Right lung (tissue), 10 donors: ENCODE results near the gene PRPF38A. TPM values are rescaled to one million over a fixed set of nuclear protein-coding genes. Genes with fewer than 3 reads are reported as not detected.
"Not testable (repeated sequence)": the region's sequence is repeated elsewhere in the genome, so short reads cannot be mapped to it uniquely, and the experiment has no call there.

Source experiments
- DNase-seq, 2 donors: peaks; one replicate each; pipeline ENCODE4 v3.0.0-alpha.2; 2013
- long read RNA-seq, 8 donors: transcript quantifications; one replicate each; lab custom pipeline, GENCODE V29; 2026
- polyA plus RNA-seq, 5 donors: library from polyadenylated mRNA; unstranded; fragments of 120-200 nt; gene quantifications; one replicate each; pipeline versions ENCODE4 v1.2.1 to v1.2.3, GENCODE V29; 2013; ENCODE audit warnings: inconsistent platforms in 1 of 5, low replicate concordance in 1 of 5; ENCODE audit not compliant: insufficient read length in 5 of 5, insufficient read depth in 1 of 5

Gene PRPF38A
- 10 to 100 TPM; 65.9 to 86.6 (median 81.2) TPM for polyA plus RNA-seq
- long read RNA-seq, donor 1, full-length matches to known transcripts: 16 of 16 reads
- long read RNA-seq, donor 1, partial matches to known transcripts: 0 of 16 reads
- long read RNA-seq, donor 1, other reads (novel, unspliced or antisense): 0 of 16 reads
- long read RNA-seq, donor 2, full-length matches to known transcripts: 21 of 80 reads
- long read RNA-seq, donor 2, partial matches to known transcripts: 53 of 80 reads
- long read RNA-seq, donor 2, other reads (novel, unspliced or antisense): 6 of 80 reads
- long read RNA-seq, donor 3, full-length matches to known transcripts: 15 of 35 reads
- long read RNA-seq, donor 3, partial matches to known transcripts: 20 of 35 reads
- long read RNA-seq, donor 3, other reads (novel, unspliced or antisense): 0 of 35 reads
- long read RNA-seq, donor 4, full-length matches to known transcripts: 12 of 17 reads
- long read RNA-seq, donor 4, partial matches to known transcripts: 5 of 17 reads
- long read RNA-seq, donor 4, other reads (novel, unspliced or antisense): 0 of 17 reads
- long read RNA-seq, donor 5, full-length matches to known transcripts: 27 of 217 reads
- long read RNA-seq, donor 5, partial matches to known transcripts: 168 of 217 reads
- long read RNA-seq, donor 5, other reads (novel, unspliced or antisense): 22 of 217 reads
- long read RNA-seq, donor 6, full-length matches to known transcripts: 23 of 35 reads
- long read RNA-seq, donor 6, partial matches to known transcripts: 6 of 35 reads
- long read RNA-seq, donor 6, other reads (novel, unspliced or antisense): 6 of 35 reads
- long read RNA-seq, donor 7, full-length matches to known transcripts: 7 of 24 reads
- long read RNA-seq, donor 7, partial matches to known transcripts: 17 of 24 reads
- long read RNA-seq, donor 7, other reads (novel, unspliced or antisense): 0 of 24 reads
- long read RNA-seq, donor 8, full-length matches to known transcripts: 10 of 10 reads
- long read RNA-seq, donor 8, partial matches to known transcripts: 0 of 10 reads
- long read RNA-seq, donor 8, other reads (novel, unspliced or antisense): 0 of 10 reads

DNA sequence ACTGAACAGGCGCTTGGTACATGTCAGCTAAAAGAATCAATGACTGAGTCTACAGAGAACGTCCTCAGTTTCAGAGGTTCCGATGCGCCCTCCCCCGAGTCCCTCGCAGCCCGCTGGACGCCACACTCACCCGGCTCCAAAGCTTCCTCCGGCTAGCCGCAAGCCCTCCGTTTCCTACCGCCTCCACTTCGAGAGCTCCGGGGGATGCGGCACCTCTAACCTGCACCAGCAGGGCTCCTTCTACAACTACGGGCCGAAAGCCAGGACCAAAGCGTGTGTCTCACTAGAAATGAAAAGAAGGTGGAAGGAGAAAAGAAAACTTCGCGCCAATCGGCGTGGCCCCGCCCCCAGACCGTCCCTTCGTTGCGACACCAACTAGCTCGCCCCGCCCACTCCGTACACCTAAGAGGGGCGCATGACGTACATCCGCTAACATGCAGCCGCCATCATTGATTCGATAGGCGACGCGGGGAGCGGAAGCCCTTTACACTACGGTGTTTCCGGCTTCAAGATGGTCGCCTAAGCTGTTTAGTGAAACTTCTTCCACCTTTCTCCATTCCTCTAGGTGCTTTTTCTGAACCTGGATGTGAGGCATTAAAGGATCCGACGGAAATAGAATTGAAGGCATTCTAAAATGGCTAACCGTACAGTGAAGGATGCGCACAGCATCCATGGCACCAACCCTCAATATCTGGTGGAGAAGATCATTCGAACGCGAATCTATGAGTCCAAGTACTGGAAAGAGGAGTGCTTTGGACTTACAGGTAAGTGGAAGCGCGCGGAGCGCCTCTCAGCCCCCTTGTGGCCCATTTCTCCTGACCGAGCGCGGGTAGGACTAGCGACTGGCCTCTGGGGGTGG is at the start of gene PRPF38A, which contains the start of gene ORC1:
Gene PRPF38A, plus strand, starts transcription at position 487 of the 859 bp plus-strand sequence. Its CDS starts 148 bp downstream, at position 635.
Gene ORC1, minus strand, starts transcription at position 308 of the 859 bp plus-strand sequence. CDS start 2,200 bp downstream, outside the sequence.
- DNase-seq: peak; percentile 93 to 96

- no peak for DNase-seq
These were observed 49.0 kb upstream of the PRPF38A start for GRCh38 chr1:52355436-52355835.

DNA sequence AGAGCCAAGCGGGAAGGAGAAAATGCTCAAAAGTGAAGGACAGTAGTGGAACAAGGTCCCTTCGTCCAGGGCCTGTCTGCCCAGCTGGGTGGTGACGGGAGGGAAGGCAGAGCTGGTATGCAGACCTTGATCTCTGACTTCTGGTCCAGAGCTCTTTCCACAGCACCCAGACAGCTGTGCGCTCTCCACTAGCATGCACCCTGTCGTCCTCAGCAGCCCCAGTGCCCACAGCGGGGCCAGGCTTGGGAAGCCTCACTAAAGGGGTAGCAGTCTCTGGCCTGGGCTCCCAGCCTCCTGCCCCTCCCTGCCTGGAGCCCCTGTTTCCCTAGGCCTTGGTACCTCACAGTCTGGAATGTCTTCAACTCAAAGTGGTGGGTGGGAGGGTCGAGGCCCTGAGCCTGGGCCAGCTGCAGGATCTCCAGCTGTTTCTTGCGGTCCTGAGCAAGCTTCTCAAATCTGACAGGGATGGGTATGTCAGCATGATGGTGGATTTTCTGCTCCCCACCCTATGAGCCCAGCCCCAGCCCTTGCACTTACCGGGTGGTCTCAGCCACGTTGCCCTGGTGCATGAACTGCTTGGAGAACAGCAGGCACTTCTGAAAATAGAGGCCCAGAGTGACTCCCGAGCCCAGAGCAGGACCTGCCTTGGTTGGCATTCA is 48.4 kb upstream of the PRPF38A start:
- no peak for DNase-seq

DNA sequence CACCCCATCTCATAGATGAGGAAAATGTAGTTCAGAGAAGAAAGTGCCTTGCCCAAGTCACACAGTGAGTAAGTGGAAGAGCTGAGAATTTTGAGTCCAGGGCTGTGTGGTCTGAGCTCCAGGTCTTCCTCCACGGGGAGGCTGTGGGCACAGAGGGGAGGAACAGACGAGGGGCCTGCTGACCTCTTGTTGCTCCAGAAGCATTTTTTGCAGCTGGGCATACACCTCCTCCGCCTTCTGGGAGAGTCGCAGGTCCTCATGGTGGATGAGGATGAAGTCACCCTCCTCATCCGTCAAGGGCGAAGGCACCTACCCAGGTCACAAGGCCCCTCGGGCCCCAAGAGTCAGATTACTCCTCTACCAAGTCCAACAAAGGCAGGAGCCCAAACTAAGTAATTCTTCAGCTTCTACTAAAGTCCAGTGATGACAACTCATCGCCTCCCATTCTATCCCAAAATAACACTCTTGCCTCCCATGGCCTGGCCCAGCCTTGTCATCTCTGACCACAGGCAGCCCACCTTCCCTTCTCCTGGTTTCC is 47.5 kb upstream of the PRPF38A start:
- no peak for DNase-seq

GRCh38 chr1:52357397-52357796 is 47.0 kb upstream of the PRPF38A start:
- DNase-seq: no peak

DNA sequence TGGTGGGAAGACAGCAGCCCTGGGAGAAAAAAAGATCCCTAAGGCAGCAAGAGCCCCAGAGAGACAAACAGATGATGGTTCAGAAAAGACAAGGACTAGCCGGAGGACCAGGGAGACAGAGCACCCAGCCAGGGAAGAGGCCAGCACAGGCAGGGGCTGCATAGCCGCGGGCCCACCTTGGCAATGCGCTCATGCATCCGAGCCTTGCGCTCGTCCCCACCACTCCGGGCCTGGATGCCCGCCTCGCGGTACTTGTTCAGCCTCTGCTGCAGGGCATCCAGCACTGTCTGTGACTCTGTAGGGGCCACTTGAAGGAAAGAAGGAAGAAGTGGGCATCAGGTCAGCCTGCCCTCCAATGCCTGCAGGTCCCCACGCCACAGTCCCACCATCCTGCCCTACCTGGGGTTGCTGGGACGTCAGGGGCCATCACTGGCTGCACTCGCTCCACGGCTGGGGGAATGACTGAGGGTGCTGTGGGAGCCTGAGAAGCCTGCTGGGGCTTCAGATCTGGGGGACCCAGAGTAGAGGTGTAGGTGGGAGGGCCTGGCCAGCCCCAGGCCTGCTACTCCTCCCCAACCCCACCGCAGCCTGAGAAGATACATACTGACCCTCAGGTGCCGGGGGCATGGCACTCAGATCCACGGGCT is 45.4 kb upstream of the PRPF38A start:
- DNase-seq: no peak

- no peak for DNase-seq
These were observed 44.5 kb upstream of the PRPF38A start for GRCh38 chr1:52359676-52360594.

- DNase-seq: no peak
These were observed 43.8 kb upstream of the PRPF38A start for GRCh38 chr1:52360595-52360968.

GRCh38 chr1:52364235-52364839 is 40.1 kb upstream of the PRPF38A start:
- no peak for DNase-seq

- DNase-seq: peak; percentile 23 to 38
These were observed 39.2 kb upstream of the PRPF38A start for GRCh38 chr1:52365071-52365745.

DNA sequence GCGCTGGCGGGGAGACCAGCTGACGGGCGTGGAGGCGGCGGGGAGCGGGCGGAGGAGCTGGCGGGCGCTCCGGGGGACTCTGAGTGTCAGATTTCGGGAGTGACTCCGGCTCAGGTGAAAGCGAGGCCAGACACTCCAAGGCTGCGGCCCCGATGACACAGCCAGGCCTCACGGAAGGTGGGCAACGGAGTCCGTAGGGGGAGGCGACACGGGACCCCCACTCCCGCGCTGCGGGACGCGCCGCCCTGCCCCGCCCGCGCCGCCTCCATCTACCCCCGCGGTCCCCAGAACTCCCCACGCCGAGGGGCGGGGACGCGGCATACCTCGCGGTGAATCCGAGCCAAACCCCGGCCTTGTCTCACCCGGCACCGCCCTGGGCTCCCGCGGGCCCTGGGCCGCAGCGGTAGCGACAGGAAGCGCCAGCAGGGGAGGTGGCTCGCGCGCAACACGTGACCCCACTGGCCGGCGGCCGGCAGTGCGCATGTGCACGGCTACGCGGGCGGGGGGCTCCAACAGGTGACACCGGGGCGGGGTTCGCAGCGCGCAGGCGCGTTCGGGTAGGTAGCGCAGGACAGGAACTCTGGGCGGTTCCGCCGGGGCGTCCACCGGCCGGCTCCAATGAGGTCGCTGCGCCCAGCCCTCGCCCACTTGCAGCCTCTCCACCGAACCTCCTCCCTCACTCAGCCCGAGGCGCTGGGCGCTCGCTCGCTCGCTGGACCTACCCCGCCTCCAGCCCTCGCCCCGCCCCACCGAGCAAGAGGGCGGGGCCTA is 38.5 kb upstream of the PRPF38A start, which contains the start of gene CC2D1B:
Gene CC2D1B, minus strand, starts transcription at position 460 of the 771 bp plus-strand sequence. CDS start 1,585 bp downstream, outside the sequence.
- peak; percentile 96 to 97 for DNase-seq

DNA sequence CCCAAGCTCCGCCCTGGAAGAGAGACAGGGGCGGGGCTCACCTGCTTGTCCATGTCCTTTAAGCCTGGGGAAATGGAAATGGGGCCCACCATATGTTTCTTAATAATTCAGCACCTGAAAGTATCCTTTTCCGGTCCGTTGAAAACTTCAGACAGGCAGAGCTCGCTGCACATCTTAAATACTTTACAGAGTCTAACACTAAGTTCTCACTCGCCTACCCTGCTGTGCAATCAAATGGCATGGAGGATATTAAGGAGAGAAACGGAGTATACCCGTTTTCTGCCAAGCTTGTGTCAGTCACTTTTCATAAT is 37.9 kb upstream of the PRPF38A start:
- DNase-seq: no peak

DNA sequence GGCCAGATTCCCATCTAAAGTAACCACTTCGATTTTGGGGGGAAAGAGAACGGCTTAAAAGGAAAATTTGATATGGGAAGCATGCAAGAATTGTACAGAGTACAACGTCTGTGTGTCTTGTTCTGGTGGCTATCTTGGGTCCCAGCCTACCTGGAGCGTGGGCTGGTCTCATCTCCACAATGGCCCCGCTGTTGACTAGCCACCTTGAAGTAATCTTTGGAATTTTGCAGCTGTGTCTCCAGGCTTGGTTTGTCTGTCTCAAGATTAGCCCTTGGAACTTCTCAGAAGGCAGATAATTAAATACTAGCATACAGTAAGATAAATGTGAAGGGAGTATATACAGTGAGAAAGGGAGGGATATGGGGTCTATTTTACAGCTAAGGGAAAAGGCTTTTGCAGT is 37.1 kb upstream of the PRPF38A start:
- no peak for DNase-seq

DNA sequence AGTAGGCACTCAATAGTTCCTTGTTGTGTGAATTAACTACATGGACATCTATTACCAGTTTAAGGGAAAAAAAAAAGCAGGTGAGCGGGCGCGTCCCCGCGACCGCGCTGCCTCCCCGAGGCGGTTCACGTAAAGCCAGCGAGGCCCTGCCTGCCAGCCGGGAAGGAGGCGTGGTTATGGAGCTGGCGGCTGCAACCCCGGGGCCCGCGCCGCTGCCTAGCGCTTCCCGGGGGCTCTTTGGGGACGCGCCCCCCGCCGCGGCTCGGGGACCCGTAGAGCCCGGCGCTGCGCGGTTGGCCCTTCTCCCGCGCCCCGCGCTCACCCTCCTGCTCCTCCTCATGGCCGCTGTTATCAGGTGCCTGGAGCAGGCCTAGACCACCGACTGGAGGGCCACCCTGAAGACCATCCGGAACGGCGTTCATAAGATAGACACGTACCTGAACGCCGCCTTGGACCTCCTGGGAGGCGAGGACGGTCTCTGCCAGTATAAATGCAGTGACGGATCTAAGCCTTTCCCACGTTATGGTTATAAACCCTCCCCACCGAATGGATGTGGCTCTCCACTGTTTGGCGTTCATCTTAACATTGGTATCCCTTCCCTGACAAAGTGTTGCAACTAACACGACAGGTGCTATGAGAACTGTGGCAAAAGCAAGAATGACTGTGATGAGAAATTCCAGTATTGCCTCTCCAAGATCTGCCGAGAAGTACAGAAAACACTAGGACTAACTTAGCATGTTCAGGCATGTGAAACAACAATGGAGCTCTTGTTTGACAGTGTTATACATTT is 35.8 kb upstream of the PRPF38A start:
- peak; percentile 36 for DNase-seq

DNA sequence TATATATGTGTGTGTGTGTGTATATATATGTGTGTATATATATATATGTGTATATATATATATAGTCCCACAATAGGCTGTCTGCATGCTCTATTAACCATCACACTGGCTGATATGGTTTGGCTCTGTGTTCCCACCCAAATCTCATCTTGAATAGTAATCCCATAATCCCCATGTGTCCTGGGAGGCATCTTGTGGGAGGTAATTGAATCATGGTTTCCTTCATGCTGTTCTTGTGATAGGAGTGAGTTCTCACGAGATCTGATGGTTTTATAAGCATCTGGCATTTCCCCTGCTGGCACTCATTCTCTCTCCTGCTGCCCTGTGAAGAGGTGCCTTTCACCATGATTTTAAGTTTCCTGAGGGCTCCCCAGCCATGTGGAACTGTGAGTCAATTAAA is 34.6 kb upstream of the PRPF38A start:
- DNase-seq: not testable (repeated sequence)

GRCh38 chr1:52385376-52385775 is 19.0 kb upstream of the PRPF38A start:
- DNase-seq: no peak
